ENCODE results near the gene TXNDC8.
"Not testable (repeated sequence)": the region's sequence is repeated elsewhere in the genome, so short reads cannot be mapped to it uniquely, and the experiment has no call there.

Gene TXNDC8

DNA sequence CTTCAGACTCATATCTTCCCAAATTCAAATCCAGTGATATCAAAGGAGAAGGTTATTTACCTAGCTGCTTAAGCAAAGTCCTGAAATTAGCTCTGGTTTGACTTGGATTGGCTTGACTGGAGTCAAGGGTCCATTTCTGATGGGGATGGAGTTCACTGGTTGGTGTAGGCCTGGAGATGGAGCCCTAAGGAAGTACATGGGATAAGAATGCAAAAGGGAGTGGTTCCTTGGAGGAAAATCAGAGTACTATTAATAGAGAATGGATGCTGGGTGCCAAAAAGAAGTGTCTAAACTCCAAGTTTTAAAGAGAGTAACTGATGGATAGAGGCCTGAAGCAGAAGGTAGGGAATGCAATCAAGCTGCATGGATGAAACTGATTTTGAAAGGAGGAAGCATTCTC lies 13.8 kb downstream of the TXNDC8 start:
- no peak for DNase-seq

DNA sequence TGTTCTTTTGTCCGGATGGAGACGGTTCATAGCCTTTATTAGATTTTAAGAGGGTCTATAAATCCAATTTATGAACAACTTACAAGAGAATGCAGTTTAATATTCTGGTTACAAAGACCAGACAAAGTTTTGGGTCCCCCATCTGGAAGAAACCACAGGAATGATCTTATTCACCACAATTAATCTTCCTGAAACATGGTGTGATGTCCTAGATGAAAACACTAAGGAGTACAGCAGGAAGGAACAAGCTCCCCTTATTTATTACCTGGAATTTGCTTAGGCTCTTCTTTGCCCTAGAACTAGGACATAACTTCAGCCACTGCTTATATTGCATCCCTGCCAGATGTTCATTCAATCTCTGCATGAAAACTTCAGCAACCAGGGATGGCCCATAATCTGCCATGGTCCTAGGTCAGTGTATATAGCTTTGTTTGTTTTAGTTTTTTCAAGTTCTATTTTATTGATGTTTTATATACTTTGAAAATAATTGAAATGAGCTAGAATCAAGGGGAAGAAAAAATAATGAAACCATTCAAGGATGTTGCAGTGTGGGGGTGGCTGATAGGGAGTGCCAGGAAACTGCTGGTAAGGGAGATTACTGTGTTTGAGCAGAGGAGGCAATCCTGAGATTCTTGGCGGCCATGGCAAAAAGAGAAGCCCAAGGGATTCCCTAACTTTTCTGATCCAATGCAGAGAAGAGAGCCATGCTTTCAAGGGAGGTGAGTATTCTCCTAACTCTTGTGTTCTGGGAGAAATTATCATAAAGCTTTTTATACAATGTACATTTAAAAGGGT lies 16.8 kb downstream of the TXNDC8 start:
- no peak for DNase-seq

DNA sequence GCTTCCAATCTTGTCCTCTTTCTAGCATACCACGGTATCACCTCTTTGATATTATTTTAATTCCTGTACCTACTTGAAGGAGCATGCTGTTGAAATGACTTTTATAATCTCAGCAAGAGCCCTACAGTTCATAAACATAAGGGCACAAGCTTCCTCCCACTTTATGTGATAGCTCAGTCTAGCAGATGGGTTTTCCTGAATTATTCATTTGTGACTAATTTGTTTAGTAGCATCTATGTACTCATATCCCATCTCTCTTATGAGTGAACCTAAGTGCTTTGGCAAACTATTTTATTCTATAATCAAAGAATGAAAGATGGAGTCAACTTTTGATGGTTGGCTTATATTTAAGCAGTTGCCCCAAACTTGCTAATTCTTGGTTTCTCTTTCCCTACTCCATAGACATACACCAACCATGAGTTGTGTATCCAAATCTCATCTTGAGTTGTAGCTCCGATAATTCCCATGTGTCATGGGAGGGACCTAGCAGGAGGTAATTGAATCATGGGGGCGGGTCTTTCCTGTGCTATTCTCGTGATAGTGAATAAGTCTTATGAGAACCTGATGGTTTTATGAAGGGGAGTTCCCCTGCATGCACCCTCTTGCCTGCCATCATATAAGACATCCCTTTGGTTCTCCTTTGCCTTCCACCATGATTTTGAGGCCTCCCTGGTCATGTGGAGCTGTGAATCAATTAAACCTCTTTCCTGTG lies 17.7 kb downstream of the TXNDC8 start:
- no peak for DNase-seq

DNA sequence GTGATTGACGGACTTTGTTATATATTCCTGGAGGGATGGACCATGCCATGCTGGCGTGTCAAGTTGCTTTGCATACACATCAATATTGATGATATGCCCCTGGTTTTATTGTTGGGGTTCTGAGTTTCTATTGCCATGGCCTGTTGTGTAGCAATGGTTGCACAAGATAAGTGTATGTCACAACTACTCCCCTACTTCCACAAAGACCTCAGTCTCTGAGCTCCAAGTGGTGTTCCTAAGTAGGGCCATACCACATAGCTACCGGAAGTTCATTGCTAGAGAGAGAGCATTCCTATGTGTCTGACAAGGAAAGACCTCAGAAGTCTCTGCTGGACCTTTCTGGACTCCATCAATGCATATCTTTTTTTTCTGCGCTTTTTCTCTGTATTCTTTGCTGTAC lies 19.8 kb downstream of the TXNDC8 start:
- DNase-seq: no peak

DNA sequence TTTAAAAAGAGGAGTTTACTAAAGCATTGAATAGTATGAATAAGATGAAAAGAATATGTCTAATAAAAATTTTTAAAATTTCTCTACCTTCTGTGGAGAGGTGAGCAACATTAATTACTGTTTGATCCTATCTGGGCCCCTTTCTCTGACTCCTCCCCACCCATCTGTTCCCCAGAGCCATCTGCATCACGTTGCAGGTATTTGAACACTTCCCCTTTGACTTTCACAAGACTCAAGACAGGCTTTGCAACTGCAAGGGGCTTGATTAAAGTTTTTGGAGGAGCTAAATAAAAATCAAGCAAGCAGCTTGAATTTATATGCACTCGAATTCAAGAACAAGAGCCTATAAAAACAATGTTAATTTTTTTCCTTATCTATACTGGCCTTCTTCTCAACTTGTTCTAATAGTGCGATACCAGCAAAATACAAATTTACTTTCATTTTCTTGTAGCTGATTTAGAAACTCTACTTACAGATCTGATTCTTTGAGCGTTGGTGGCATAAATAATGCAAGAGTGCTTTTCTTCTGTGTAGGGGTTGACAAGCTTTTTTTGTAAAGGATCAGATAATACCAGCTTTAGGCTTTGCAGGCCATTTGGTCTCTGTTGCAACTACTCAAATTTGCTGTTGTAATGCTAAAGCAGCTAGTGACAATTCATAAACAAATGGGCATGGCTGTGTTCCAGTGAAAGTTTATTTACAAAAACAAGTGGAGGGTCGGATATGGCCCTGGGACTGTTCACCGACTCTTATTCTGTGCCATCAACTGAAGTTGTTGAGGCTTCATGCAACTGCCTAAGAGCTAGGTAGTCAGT lies 21.2 kb downstream of the TXNDC8 start:
- no peak for DNase-seq

DNA sequence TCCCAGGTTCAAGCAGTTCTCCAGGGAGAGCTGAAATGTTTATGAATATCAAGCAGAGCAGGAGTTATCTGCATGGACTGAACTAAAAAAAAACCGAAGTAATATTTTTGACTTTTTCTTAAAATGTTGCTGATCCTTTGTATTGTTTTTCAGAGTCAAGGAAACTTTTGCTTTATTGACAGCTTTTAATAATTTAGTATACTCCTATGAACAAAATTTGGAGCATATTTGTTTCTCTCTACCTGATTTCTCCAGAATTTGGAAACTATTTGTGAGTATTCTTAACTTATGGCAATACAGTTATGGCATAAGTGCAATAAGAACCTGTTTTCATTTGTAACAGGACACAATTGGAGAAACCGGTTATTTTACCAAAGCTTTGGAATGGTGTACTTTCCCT lies 25.7 kb downstream of the TXNDC8 start:
- DNase-seq: not testable (repeated sequence)

DNA sequence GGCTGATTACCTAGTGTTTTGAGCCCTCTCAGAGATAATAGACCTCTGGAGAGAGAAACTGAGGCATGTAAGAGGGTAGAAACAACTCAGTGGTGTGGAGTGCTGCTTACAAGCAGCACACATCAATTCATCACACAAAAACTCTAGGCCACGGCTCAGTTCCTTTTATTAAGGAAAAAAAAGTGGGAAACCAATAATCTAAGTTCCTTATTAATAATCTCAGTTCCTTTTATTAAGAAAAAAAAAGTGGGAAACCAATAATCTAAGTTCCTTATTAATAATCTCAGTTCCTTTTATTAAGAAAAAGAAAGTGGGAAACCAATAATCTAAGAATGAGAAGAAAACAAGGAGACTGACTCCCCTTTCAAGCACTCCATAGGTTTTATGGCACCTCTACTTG lies 28.0 kb downstream of the TXNDC8 start:
- DNase-seq: no peak

DNA sequence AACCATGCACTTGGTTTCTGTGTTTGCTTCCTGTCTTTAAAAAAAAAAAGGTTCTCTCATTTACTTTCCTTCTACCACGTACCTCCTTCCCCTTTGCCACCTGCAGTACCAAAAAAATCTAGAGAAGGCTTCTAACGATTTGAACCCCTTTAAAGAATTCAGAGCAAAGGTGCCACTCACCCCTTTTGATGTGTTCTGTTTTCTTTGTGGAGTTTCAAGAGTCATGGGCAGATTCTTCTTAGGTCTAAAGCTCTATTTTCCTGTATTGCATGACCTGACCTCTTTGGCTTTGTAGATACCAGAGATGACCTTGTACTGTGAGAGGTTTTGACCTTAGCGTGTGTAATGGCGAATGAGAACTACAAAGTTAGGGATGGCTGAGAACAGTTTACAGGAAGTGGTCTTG lies 29.0 kb downstream of the TXNDC8 start:
- no peak for DNase-seq

DNA sequence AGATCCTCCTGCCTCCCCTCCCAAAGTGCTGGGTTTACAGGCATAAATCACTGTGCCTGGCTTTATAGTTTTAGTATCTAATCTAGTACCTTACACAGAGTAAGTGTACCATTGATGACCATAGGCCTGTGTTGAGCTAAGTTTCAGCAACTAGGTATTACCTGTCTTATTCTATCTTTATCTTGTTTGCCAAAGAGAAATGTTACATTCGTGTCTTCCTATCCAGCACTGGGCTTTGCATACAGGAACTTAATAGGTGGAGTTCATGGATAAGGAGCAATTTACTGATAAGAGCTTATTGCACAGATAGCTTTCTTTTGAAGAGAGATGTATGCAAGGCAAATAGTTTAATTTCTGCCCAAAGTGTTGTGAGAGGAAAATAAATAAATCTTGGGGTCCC lies 30.5 kb downstream of the TXNDC8 start:
- DNase-seq: no peak

DNA sequence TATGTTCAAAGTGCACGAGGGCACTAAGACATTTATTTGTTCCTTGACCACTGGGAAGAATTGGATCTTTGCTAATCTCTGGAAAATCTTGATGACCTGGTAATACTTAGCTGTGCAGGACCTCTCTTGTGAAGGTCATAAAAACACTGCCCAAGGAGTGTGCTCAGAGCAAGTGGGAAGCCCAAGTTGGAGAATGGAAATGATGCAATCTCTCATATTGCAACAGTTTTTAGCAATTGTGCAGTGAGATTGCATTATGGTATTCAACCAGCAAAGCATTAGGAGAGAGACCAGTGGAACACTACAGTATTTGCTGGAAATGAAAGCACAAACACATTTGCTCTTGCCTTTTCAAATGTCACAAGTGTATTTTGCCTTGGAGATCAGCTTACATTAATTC lies 34.5 kb downstream of the TXNDC8 start:
- DNase-seq: no peak

DNA sequence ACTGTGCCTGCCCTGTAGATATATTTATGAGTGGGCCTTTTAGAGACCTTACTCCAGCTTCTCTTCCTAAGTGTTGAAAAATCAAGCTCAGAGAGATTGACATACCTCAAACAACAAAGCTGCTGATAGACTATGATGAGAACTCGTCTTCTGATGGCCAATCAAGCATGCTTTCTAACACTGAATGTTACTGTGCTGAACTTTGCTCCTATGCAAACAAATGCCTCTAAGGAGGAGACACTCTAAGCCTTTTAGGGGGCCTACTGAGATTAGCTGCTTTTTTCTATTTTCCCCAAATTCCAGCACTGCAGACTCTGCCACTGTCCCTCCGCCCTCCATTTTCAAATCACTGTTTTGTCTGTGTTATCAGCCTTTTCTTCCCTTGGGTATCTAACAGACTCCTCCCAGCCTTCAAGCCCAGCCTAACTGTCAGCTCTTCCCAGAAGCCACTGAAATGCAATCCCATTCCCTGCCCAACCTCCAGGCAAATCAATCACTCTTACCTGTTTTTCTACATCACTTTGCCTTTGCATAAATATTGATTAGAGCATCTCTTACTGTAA lies 39.5 kb downstream of the TXNDC8 start:
- no peak for DNase-seq

DNA sequence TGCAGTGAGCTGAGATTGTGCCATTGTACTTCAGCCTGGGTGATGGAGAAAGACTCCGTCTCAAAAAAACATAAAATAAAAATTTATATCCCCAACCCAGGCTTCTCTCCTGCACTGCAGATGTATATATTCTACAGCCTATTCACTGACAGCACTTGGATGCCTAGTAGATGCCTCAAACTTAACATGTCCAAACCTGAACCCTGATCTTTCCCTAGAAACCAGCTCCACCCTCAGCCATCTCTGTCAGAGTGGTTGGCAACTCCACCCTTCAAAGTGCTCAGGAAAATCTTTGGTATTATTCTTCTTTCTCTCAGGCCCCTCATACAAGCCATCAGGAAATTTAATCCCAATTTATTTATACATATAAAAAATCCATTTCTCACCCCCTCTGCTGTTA lies 44.4 kb downstream of the TXNDC8 start:
- DNase-seq: no peak

DNA sequence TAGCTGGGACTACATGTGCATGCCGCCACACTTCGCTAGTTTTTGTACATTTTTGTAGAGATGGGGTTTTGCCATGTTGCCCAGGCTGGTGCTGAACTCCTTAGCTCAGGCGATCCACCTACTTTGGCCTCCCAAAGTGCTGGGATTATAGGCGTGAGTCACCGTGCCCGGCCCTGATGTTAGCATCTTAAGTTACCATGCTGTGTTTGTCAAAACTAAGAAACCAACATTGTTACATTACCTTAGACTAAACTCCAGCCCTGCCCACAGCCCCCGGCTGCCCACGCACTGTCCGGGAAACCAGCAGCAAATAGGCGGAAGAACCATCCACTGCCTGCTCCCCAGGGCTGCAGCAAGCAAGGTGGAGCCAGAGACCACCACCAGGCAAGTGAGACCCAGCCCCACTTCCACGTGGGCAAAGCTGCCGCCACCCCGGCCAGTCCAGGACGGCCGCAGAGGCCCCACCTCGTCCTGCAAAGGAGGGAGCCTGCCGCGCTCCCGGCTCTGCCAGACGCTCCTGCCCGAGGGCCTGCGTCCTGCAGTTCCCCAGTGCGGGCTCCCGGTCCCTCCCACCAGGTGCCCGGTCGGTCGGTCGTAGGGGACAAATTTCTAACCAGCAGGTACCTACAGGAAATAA lies 45.6 kb downstream of the TXNDC8 start:
- DNase-seq: no peak

DNA sequence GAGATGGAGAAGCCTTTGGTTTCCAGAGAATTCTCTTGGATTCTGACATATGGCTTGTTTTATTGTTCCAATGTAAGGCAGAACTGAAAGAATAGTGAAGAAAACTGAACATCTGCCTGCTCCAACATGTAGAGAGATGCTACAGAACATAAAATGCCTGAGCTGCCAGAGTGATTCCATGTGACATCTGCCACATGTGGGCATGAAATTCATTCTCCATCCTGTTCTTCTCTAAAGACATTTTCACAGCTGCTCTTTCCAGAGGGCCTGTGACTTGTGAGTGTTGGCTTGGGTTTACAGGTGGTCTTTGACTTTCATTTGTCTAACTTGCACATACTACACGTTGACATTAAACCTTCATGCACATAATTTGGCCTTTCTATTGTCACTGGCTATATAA lies 47.7 kb downstream of the TXNDC8 start:
- DNase-seq: no peak

DNA sequence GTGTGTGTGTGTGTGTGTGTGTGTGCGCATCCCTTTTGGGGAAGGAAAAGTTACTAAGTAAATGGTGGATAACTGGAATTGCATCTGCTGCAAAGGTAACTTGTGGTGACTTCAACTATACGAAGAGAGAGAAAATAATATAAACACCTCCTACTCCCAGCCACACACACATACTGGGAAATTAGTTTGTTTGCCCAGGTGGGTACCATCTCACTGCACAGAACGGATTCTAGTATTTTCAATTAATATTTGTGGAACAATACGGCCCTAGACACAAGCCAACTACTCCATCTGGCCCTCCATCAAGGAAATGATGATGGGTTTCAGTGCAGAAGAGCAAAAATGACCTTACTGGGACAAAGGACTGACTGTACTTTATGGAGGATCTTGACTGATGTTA lies 49.2 kb downstream of the TXNDC8 start:
- DNase-seq: no peak

DNA sequence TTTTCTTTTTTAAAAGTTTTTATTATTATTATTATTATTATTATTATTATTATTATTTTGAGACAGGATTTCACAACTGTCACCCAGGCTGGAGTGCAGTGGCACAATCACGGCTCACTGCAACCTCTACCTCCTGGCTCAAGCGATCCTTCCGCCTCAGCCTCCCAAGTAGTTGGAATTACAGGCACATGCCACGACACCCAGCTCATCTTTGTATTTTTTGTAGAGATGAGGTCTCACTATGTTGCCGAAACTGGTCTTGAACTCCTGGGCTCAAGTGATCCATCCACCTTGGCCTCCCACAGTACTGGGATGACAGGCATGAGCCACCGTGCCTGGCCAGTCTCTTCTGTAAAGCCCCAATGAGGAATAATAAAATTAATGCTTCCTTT lies 50.4 kb downstream of the TXNDC8 start:
- DNase-seq: no peak

DNA sequence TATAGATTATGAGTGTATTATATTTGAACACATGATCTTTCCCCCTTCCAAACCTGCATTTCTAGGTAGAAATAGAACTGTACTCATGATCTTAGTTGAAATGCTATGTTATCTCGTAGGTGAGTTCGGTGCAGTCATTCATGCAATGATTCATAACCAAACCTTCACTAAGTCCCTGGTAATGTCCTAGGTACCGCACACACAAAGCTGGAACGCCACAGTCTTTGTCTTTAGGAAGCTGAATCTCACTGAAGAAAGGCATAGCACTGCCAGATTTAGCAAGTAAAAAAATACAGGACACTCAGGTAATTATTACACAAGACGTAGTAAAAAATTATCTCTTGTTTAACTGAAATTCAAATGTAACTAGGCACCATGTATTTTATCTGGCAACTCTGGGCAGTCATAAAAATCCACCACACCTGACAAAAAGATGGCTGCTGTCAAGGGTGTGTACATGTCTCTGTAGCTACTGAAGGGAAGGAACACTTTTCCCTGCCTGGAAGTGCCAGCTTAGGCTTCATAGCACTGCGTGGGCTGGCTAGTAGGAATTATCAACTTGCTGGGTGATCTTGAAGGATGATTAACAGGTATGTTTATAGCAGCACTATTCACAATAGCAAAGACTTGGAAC lies 53.3 kb downstream of the TXNDC8 start:
- no peak for DNase-seq

DNA sequence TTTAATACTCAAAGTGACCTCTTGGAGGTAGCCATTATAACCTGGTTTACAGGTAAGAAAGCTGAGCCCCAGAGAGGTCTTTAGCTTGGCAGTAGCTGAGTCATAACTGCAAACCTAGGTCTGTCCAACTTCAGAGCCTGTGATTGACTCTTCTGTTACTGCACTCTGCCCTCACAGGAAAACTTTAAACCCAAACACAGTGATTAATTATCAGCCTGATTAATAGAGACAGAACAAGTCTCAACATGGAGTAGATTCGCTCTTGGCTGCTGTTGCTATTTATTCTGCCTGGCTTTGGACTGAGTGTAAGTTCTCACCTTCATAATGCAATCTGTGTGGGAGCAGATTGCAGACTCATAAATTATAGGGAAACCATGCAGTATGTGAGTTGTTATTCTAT lies 53.9 kb downstream of the TXNDC8 start:
- no peak for DNase-seq

DNA sequence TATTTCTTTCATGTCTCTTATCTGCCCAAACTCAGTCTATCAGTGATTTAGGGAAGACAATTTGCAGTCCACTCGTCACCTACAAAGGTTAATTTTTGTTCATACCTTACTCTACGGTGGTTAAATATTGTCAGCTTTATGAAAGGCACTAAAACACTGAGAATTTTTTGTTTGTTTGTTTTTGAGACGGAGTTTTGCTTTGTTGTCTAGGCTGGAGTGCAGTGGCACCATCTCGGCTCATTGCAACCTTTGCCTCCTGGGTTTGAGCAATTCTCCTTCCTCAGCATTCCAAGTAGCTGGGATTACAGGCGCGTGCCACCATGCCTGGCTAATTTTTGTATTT lies 55.0 kb downstream of the TXNDC8 start:
- no peak for DNase-seq

DNA sequence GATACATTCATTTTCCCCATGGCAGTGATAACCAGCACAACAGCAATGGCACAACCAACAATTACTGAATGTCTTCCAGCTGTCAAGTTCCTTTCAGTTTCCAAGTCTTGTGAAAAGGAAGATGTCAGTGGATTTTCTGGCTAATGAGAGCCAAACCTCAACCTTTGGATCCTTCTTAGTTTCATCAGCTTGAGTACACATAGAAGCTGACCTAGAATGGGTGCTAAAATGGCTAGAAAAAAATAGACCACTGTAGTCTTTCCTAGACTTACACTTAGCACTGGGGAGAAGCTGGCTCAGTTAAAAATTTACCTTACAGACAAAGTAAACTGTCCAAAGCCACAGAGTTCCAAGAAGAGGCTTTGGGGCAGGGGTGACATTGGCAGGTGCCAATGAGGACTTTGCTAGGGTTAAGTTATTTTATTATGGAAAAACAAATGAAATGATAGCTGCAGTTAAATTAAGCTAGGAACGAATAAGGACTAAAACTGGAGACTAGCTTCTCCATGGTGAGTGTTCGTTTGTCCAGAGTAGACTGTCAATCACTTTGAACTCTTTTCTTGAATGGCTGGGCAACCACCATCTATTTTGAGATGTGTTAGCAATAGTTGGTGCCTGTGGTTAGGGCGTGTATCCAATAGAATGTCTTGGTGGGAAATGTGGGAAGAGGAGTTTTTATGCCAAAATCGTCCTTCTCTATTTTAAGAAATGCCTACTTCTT lies 55.5 kb downstream of the TXNDC8 start:
- no peak for DNase-seq

DNA sequence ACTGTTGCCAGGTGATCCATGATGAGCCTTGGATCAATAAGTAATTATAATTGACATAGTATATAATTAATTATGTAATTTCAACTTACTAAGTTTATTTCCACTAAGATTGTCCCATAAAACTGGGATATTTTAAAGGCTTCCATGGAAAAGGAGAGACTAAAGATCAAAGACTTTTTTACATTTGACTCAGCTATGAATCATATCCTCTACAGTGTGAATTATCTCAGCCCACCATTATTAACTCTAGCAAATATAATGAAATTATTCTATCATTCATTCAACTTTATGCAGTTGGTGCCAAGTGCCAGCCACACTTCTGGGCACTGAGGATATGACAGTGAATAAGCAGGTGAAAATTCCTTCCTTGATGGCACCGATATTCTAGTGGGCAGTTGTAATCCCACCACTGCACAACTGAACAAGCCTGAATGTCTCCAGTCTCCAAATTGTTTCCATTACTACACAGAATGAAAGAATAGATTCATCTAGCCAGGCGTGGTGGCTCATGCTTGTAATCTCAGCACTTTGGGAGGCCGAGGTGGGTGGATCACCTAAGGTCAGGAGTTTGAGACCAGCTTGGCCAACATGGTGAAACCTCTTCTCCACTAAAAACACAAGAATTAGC lies 59.5 kb downstream of the TXNDC8 start:
- DNase-seq: no peak

Data from NCI-H187 treated with DMSO at 0.1 percent for 48 hours (cell line).